Heart left ventricle (tissue), 16 donors: ENCODE results near the gene STK16. TPM values are rescaled to one million over a fixed set of nuclear protein-coding genes. Genes with fewer than 3 reads are reported as not detected.

Experiments
- ATAC-seq, 4 donors: fragments of 200-7000 bp; cut with Tn5 transposase; one replicate each; pipeline ENCODE4 v1.9.1; 2020 to 2022; ENCODE audit warnings: moderate library complexity in 4 of 4, mild to moderate bottlenecking in 3 of 4, moderate number of reproducible peaks in 1 of 4
- DNase-seq, 5 donors: peaks; one replicate each; pipeline ENCODE4 v3.0.0-alpha.2; 2020
- H3K27ac ChIP-seq, 12 donors: fragments of 200-600 bp; sonication (generic) in 4 of 12; one replicate each; pipeline versions ENCODE4 v1.5.0 to v1.8.0; 2016 to 2022; ENCODE audit warnings: mild to moderate bottlenecking in 2 of 12
- H3K27me3 ChIP-seq, 9 donors: fragments of 200-600 bp; sonication (generic) in 2 of 9; one replicate each; pipeline versions ENCODE4 v1.5.1 to v1.8.0; 2016 to 2022; ENCODE audit warnings: mild to moderate bottlenecking in 3 of 9
- H3K36me3 ChIP-seq, 9 donors: fragments of 200-600 bp; sonication (generic) in 2 of 9; one replicate each; pipeline versions ENCODE4 v1.5.0 to v1.8.0; 2018 to 2022; ENCODE audit warnings: mild to moderate bottlenecking in 2 of 9
- H3K4me1 ChIP-seq, 12 donors: fragments of 200-600 bp; sonication (generic) in 4 of 12; one replicate each; pipeline versions ENCODE4 v1.5.0 to v1.8.0; 2016 to 2022; ENCODE audit warnings: mild to moderate bottlenecking in 3 of 12
- H3K4me3 ChIP-seq, 12 donors: fragments of 200-600 bp; sonication (generic) in 4 of 12; one replicate each; pipeline versions ENCODE4 v1.5.0 to v1.8.0; 2017 to 2022; ENCODE audit warnings: mild to moderate bottlenecking in 9 of 12, moderate library complexity in 4 of 12
- H3K9me3 ChIP-seq, 12 donors: fragments of 200-600 bp; sonication (generic) in 4 of 12; one replicate each; pipeline versions ENCODE4 v1.5.0 to v1.8.0; 2016 to 2022; ENCODE audit warnings: mild to moderate bottlenecking in 1 of 12
- CTCF ChIP-seq, 12 donors: fragments of 200-600 bp; sonication (generic) in 4 of 12; IDR thresholded peaks; one replicate each; pipeline versions ENCODE4 v1.5.0 to v1.8.0; 2018 to 2022; ENCODE audit warnings: antibody characterized with exemption in 12 of 12, mild to moderate bottlenecking in 5 of 12
- POLR2A ChIP-seq, 2 donors: fragments of 450-650 bp; IDR thresholded peaks; one replicate each; pipeline ENCODE4 v1.6.1; 2017; ENCODE audit warnings: antibody characterized with exemption in 2 of 2, mild to moderate bottlenecking in 2 of 2, moderate library complexity in 2 of 2
- WGBS, 4 donors: extraction: QIAGEN DNeasy Blood & Tissue Kit in 2 of 4; methylation state at CpG; one replicate each; pipeline versions ENCODE4 v1.1.5 to v1.1.7; 2013 to 2018; 5-methylcytosine and 5-hydroxymethylcytosine counted together
- intact Hi-C, 10 donors: fragments of 100-400 bp; cut with DNase I; formaldehyde crosslinking; loops; one replicate each; pipeline versions ENCODE4 v1.11.1 to v1.14.2; 2022
- long read RNA-seq, 3 donors: library from polyadenylated mRNA; unstranded; transcript quantifications; one replicate each; pipeline ENCODE4 v2.0.0, GENCODE V29; 2020 to 2021
- polyA plus RNA-seq, 2 donors: library from polyadenylated mRNA; stranded (reverse); fragments of 200-250 nt; gene quantifications; one replicate each; pipeline ENCODE4 v1.2.3, GENCODE V29; 2013
- total RNA-seq, 9 donors: library from RNA; depleted of rRNA in 2 of 9; stranded (reverse); fragments of >200 nt in 2 of 9; fragmentation: NEBNext Ultra II Directional in 3 of 9; extraction: Animal tissue kit (Norgen Biotek cat#: 25700) in 3 of 9; gene quantifications; one replicate each; pipeline versions ENCODE4 v1.1.0 to v1.2.4, GENCODE V29; 2016 to 2023
- donor health status: ischemic (EF 13 %, LVEDD 7.1; RV severe dilation, severe dysfunction).
- donor health status: healthy with polysubstance abuse.
- donor health status: DM: no; HTN: yes; CAD: no.
- donor health status: DM: no; HTN: no; CAD: no.
- donor health status: ischemic (EF 25% LVEDD 6.9; RV normal size, moderate dysfunction).
- donor health status: ischemic (EF 25% LVEDD 5.7; RV mildly dilated, moderate dysfunction).
- donor health status: healthy.
- donor health status: DM: yes; HTN: yes; CAD: no.
- donor health status: ischemic (EF 35%, LVEDD 5.7; RV mildly dilated, moderate dysfunction).
- donor health status: nonischemic (EF 11% LVEDD 7.7; RV severe dilation, severe dysfunction).
- donor health status: DM: yes; HTN: yes; CAD: no.
- donor health status: PGD.
- donor health status: ischemic (EF 29% LVEDD 5.4; RV normal size, mild dysfunction).
- donor health status: nonischemic (EF 23%, LVEDD 6.1; RV moderate dilation, normal function).

The STK16 gene
- 10 to 100 TPM; 13.8 to 26.9 (median 19.1) TPM for total RNA-seq
- polyA plus RNA-seq = 10 to 100 TPM; 13.8 to 31.6 TPM
- long read RNA-seq, donor 1, partial matches to known transcripts = 1 of 7 reads
- long read RNA-seq, donor 1, other reads (novel, unspliced or antisense) = 2 of 7 reads
- long read RNA-seq, donor 2, transcript STK16-204 (8 exons, 2,868 nt) = major isoform, 17 of 28 reads
- long read RNA-seq, donor 2, partial matches to known transcripts = 4 of 28 reads
- long read RNA-seq, donor 2, other reads (novel, unspliced or antisense) = 6 of 28 reads
- long read RNA-seq, donor 3, partial matches to known transcripts = 0 of 3 reads
- long read RNA-seq, donor 3, other reads (novel, unspliced or antisense) = 1 of 3 reads

- peak; percentile 94 to 97 (median 95) for DNase-seq
- H3K9me3 ChIP-seq = no peaks in the 10 kb centered on the region
- intact Hi-C loops = loop anchor here in 4 of 10 donors (1.0 to 10.0 kb wide), 4 partner anchors 16 to 49 kb away; partner anchors contain the start of genes ANKZF1 (in 1 of the 4), ATG9A (in 1 of the 4) and DNAJB2 (in 1 of the 4)
Observed at GRCh38 chr2:219245148-219245898, at the start of gene STK16, which contains the start of gene GLB1L. STK16 (plus strand) TSS chr2:219245479; CDS start chr2:219246000, 521 bp downstream. GLB1L (minus strand) TSS chr2:219245444; CDS start chr2:219243573, 1,871 bp downstream.

GRCh38 chr2:219197388-219197787 lies 47.9 kb upstream of the STK16 start:
- peaks cover 0 to 16% (median 0%) of the 10 kb centered on the region in 9 donors for H3K27me3 ChIP-seq
- H3K36me3 ChIP-seq = no peaks in the 10 kb centered on the region
- intact Hi-C loops = no loop called here
- 93 to 100% (median 95%) methylated on average over 1 of the region's 1 CpG for WGBS, 4 donors
- DNase-seq (no peak), ATAC-seq (no peak)
- no peak overlapping the region for H3K4me3 ChIP-seq
- H3K27ac ChIP-seq = no peak overlapping the region
- TF ChIP-seq POLR2A (IDR thresholded peaks at IDR 0.05) = no peak
- TF ChIP-seq CTCF (IDR thresholded peaks at IDR 0.05) = no peak
- no peaks in the 10 kb centered on the region for H3K9me3 ChIP-seq
- no peaks in the 10 kb centered on the region for H3K4me1 ChIP-seq

More at GRCh38 chr2:219245148-219245898, at the start of gene STK16, which contains the start of gene GLB1L:
- TF ChIP-seq CTCF (IDR thresholded peaks at IDR 0.05) (no peak), POLR2A (IDR thresholded peaks at IDR 0.05) (peak in 1 of 2 donors; percentile 80)
- peak within 1 kb of the TSS; percentile 77 to 98 (median 93) for H3K27ac ChIP-seq
- H3K27me3 ChIP-seq = no peaks in the 10 kb centered on the region
- peak; percentile 85 to 95 (median 95) for ATAC-seq
- peak within 1 kb of the TSS; percentile 67 to 95 (median 84) for H3K4me3 ChIP-seq
- peaks cover 0 to 30% (median 20%) of the 10 kb centered on the region in 9 donors for H3K36me3 ChIP-seq
- 0 to 1% (median 0%) methylated on average over 23 to 46 of the region's 46 CpGs for WGBS, 4 donors
- peaks cover 6 to 54% (median 33%) of the 10 kb centered on the region in 12 donors for H3K4me1 ChIP-seq

- DNase-seq (peak in 1 of 5 donors; percentile 1), ATAC-seq (no peak)
- H3K27ac ChIP-seq = no peak overlapping the region
- no peak for TF ChIP-seq POLR2A (IDR thresholded peaks at IDR 0.05)
- no peak for TF ChIP-seq CTCF (IDR thresholded peaks at IDR 0.05)
- no peaks in the 10 kb centered on the region for H3K4me1 ChIP-seq
- peaks cover 0 to 16% (median 0%) of the 10 kb centered on the region in 9 donors for H3K27me3 ChIP-seq
- 73 to 78% (median 76%) methylated on average over 5 of the region's 5 CpGs for WGBS, 4 donors
- no peak overlapping the region for H3K4me3 ChIP-seq
- H3K9me3 ChIP-seq = no peaks in the 10 kb centered on the region
- no peaks in the 10 kb centered on the region for H3K36me3 ChIP-seq
- intact Hi-C loops = no loop called here
Observed at GRCh38 chr2:219198974-219199373, 46.3 kb upstream of the STK16 start.
